ENCODE results near the gene PRR3. TPM values are rescaled to one million over a fixed set of nuclear protein-coding genes. Genes with fewer than 3 reads are reported as not detected.

Gene PRR3
- total and polyA plus RNA-seq, 9 of the 15 experiments (the other 6 are each of a cell fraction or from before 2014, with no cell fraction given) = 23.5 to 59.6 (median 28.8) TPM

DNA sequence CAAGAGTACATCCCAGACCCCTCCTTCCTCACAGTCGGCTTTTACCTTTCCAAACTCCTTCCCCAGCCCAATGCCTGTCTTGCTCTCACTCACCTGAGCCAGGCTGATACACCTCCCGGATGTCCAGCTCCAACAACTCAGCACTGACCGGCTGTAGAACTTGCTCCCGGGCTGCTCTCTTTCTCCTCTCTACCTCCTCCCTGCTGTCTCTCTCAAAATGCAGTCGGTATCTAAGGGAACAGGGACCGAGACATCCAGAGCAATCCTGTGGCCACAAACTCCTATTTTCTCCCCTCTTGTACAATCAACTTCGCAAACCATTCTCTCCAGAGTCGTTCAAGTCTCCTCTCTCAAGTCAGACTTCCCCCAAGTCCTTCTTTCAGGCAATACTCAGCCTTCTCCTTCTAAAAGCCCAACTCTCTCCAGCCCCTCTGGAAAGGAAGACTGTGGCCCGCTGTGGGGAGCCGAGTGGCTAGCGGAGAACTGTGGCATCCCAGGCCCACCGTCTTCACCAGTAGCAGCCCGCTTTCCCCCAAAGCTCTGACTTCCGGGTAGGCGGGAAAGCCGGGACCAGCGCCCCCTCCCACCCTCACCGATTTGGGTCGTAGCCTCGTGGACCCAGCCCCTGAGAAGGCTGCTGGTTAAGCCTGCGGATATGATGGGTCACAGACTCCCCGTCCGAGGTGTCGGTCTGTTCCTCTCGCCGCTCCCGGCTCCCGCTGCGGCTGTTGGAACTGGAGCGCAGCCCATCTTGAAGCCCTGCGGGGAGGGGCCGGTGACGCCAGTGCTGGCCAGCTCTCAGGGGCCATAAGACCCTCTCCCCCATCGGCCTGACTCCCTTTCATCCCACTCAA is 1.9 kb upstream of the PRR3 start (continued):
- TF ChIP-seq TOE1 (IDR thresholded peaks at IDR 0.05; ENCODE audit: borderline replicate concordance) (no peak), TOE1 (CRISPR knock-in tag; IDR thresholded peaks at IDR 0.05; ENCODE audit: borderline replicate concordance, low read depth) (0 out of 2 replicates have a peak, but pooled peaks have one; percentile 23), PBX2 (CRISPR knock-in tag; IDR thresholded peaks at IDR 0.05; ENCODE audit: low read depth) (no peak), PBX2 (tag; conservative IDR thresholded peaks at IDR 0.05; ENCODE audit: low read depth) (no peak), IFI16 (CRISPR knock-in tag; IDR thresholded peaks at IDR 0.05) (no peak), MTA2 (IDR thresholded peaks at IDR 0.05; ENCODE audit: low read depth) (no peak), HOXB6 (CRISPR knock-in tag; IDR thresholded peaks at IDR 0.05; ENCODE audit: borderline replicate concordance) (no peak), KLF10 (CRISPR knock-in tag; IDR thresholded peaks at IDR 0.05) (no peak), TAF7 (tag; IDR thresholded peaks at IDR 0.05) (no peak), ZZZ3 (IDR thresholded peaks at IDR 0.05) (no peak), ZBTB9 (CRISPR knock-in tag; IDR thresholded peaks at IDR 0.05) (peak; percentile 13; the same call in 1 of the 2 replicates), CREB3L1 (IDR thresholded peaks at IDR 0.05; ENCODE audit: borderline replicate concordance, low read depth) (no peak), SAFB2 (IDR thresholded peaks at IDR 0.05; ENCODE audit: borderline replicate concordance, low read depth, low read length, severe bottlenecking) (no peak), ZNF41 (CRISPR knock-in tag; conservative IDR thresholded peaks at IDR 0.05) (no peak), DACH1 (IDR thresholded peaks at IDR 0.05; ENCODE audit: partially characterized antibody) (no peak), SMARCC2 (IDR thresholded peaks at IDR 0.05; ENCODE audit: low read depth) (no peak)
- TF ChIP-seq, protein P1, sequence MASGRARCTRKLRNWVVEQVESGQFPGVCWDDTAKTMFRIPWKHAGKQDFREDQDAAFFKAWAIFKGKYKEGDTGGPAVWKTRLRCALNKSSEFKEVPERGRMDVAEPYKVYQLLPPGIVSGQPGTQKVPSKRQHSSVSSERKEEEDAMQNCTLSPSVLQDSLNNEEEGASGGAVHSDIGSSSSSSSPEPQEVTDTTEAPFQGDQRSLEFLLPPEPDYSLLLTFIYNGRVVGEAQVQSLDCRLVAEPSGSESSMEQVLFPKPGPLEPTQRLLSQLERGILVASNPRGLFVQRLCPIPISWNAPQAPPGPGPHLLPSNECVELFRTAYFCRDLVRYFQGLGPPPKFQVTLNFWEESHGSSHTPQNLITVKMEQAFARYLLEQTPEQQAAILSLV (tag; IDR thresholded peaks at IDR 0.05) = no peak
- TF ChIP-seq, protein P2, sequence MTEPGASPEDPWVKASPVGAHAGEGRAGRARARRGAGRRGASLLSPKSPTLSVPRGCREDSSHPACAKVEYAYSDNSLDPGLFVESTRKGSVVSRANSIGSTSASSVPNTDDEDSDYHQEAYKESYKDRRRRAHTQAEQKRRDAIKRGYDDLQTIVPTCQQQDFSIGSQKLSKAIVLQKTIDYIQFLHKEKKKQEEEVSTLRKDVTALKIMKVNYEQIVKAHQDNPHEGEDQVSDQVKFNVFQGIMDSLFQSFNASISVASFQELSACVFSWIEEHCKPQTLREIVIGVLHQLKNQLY (CRISPR knock-in tag; conservative IDR thresholded peaks at IDR 0.05) = no peak
- TF ChIP-seq, protein P3, sequence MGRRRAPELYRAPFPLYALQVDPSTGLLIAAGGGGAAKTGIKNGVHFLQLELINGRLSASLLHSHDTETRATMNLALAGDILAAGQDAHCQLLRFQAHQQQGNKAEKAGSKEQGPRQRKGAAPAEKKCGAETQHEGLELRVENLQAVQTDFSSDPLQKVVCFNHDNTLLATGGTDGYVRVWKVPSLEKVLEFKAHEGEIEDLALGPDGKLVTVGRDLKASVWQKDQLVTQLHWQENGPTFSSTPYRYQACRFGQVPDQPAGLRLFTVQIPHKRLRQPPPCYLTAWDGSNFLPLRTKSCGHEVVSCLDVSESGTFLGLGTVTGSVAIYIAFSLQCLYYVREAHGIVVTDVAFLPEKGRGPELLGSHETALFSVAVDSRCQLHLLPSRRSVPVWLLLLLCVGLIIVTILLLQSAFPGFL (CRISPR knock-in tag; IDR thresholded peaks at IDR 0.05) = no peak
